PC-9 (cell line): Measurements from ENCODE around the gene CDH15.

Source experiments
- CTCF ChIP-seq: fragments of 200-600 bp; sonication (generic); conservative IDR thresholded peaks from 2 replicates; pipeline ENCODE4 v1.6.1; 2017; ENCODE audit warnings: mixed run types, antibody characterized with exemption, mild to moderate bottlenecking, moderate library complexity
- EZH2 ChIP-seq: fragments of 200-600 bp; sonication (generic); IDR thresholded peaks from 2 replicates; pipeline ENCODE4 v1.8.0; 2017; ENCODE audit warnings: antibody characterized with exemption, low read depth

GRCh38 chr16:89163297-89163696, 8.3 kb upstream of the CDH15 start:
- no peak for TF ChIP-seq CTCF
- no peak for TF ChIP-seq EZH2
